ENCODE measurements around the gene ARHGEF35. TPM values are rescaled to one million over a fixed set of nuclear protein-coding genes. Genes with fewer than 3 reads are reported as not detected.
"Not testable (repeated sequence)": the region's sequence is repeated elsewhere in the genome, so short reads cannot be mapped to it uniquely, and the experiment has no call there.

The ARHGEF35 gene
- 0.86 TPM for polyA plus RNA-seq

DNA sequence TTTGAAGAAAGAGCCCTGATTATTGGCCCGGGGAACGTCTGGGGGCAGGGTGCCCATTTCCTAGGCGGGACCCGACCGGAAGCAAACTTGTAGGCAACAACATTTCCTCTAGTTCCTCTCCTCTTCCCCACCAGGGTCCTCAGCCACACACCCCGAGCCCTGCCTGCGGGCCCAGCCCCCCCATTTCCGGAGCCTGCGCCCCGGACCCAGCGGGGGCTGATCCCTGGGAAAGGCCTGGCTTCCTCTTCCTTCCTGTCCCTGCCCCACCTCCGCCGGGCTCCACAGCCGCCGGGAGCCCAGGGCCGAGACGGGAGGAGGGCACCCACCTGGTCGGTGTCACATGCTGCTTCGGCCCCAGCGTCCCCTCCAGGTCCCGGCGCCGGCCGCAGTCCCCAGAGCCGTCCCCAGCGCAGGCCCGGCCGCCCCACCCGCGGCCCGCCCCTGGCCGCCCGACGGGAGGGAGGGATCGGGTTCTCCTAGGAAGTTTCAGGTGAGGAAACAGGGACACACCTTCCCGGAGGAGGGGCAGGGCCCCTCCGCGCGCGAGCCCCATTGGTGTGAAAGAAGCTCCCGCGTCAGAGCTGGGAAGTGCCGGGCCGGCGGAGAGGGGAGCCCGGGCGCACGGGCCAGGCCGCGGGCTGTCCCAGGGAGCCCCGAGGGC is at the start of gene ARHGEF35:
Gene ARHGEF35 (minus strand): TSS at position 622 of the 661 bp plus-strand sequence. CDS start 7,450 bp downstream, outside the sequence.
- not testable (repeated sequence) for H3K27ac Mint-ChIP-seq, H3K9me3 Mint-ChIP-seq, H3K4me1 Mint-ChIP-seq, H3K27me3 Mint-ChIP-seq, H3K36me3 Mint-ChIP-seq
- peak within 1 kb of the TSS; percentile 26 to 68 (median 52) for H3K4me3 Mint-ChIP-seq

GRCh38 chr7:144245372-144245771 is 49.7 kb upstream of the ARHGEF35 start:
- H3K4me3 Mint-ChIP-seq, H3K27me3 Mint-ChIP-seq, H3K9me3 Mint-ChIP-seq, H3K4me1 Mint-ChIP-seq, H3K27ac Mint-ChIP-seq, H3K36me3 Mint-ChIP-seq: not testable (repeated sequence)

GRCh38 chr7:144239365-144239764 is 43.7 kb upstream of the ARHGEF35 start, which contains the start of gene OR2A42:
OR2A42 (minus strand) TSS chr7:144239605; CDS start chr7:144232843, 6,762 bp downstream.
- H3K4me1 Mint-ChIP-seq, H3K27me3 Mint-ChIP-seq, H3K27ac Mint-ChIP-seq, H3K4me3 Mint-ChIP-seq, H3K9me3 Mint-ChIP-seq, H3K36me3 Mint-ChIP-seq: not testable (repeated sequence)

- not testable (repeated sequence) for H3K9me3 Mint-ChIP-seq, H3K27me3 Mint-ChIP-seq, H3K27ac Mint-ChIP-seq, H3K36me3 Mint-ChIP-seq, H3K4me3 Mint-ChIP-seq, H3K4me1 Mint-ChIP-seq
These were observed 43.0 kb upstream of the ARHGEF35 start for GRCh38 chr7:144238530-144239082.

- not testable (repeated sequence) for H3K36me3 Mint-ChIP-seq, H3K4me1 Mint-ChIP-seq
These were observed 37.4 kb upstream of the ARHGEF35 start for GRCh38 chr7:144233039-144233438.

DNA sequence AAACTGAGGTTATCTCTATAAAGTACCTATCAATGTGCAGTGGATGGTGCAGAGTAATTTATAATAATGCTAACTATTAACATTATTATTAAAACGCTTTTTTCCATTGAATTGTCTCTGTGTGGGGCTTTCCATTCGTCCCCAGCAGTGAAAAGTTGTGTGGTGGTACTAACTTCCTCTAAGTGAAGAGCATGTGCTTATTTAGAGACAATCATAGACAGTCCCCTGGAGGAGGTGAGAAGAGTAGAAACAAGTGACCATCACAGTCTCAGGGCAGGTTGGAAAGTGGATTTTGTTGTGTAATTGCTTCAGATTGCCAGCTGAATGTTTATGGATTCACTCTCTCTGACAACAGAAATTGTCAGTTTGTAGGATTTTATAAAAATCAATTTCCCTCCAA is 35.4 kb upstream of the ARHGEF35 start:
- not testable (repeated sequence) for H3K27me3 Mint-ChIP-seq, H3K27ac Mint-ChIP-seq, H3K4me3 Mint-ChIP-seq, H3K9me3 Mint-ChIP-seq, H3K36me3 Mint-ChIP-seq, H3K4me1 Mint-ChIP-seq

More at GRCh38 chr7:144233039-144233438, 37.4 kb upstream of the ARHGEF35 start:
- not testable (repeated sequence) for H3K27me3 Mint-ChIP-seq, H3K27ac Mint-ChIP-seq, H3K9me3 Mint-ChIP-seq, H3K4me3 Mint-ChIP-seq

- not testable (repeated sequence) for H3K4me3 Mint-ChIP-seq, H3K4me1 Mint-ChIP-seq, H3K9me3 Mint-ChIP-seq, H3K36me3 Mint-ChIP-seq, H3K27ac Mint-ChIP-seq, H3K27me3 Mint-ChIP-seq
These were observed 33.2 kb upstream of the ARHGEF35 start for GRCh38 chr7:144228810-144229209.

- H3K27ac Mint-ChIP-seq, H3K4me3 Mint-ChIP-seq: not testable (repeated sequence)
These were observed 31.2 kb upstream of the ARHGEF35 start for GRCh38 chr7:144226866-144227265.

DNA sequence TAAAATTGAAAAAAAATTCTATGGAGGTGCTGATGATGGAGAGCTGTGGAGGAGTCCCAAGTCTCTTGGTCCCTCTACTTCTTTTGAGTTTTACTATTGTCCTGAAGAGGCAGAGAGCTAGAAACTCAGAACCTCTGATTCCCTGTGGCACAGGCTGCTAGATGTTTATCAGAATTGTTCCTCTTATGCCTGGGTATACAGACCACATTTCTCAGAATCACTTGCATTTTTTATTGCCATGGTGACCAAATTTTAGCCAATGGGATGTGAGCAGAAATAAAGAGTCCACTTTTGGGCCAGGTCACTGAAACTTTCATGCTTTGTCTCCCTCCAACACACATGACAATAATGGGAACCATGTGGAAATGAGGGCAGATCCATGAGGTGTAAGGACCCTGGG is 28.0 kb upstream of the ARHGEF35 start:
- H3K36me3 Mint-ChIP-seq, H3K4me1 Mint-ChIP-seq, H3K9me3 Mint-ChIP-seq, H3K4me3 Mint-ChIP-seq, H3K27me3 Mint-ChIP-seq, H3K27ac Mint-ChIP-seq: not testable (repeated sequence)

More at GRCh38 chr7:144226866-144227265, 31.2 kb upstream of the ARHGEF35 start:
- H3K27me3 Mint-ChIP-seq, H3K36me3 Mint-ChIP-seq, H3K9me3 Mint-ChIP-seq, H3K4me1 Mint-ChIP-seq: not testable (repeated sequence)

GRCh38 chr7:144220531-144220930 is 24.9 kb upstream of the ARHGEF35 start:
- H3K9me3 Mint-ChIP-seq, H3K36me3 Mint-ChIP-seq, H3K4me1 Mint-ChIP-seq, H3K27me3 Mint-ChIP-seq, H3K27ac Mint-ChIP-seq, H3K4me3 Mint-ChIP-seq: not testable (repeated sequence)

GRCh38 chr7:144219149-144219548 is 23.5 kb upstream of the ARHGEF35 start:
- not testable (repeated sequence) for H3K4me1 Mint-ChIP-seq, H3K36me3 Mint-ChIP-seq, H3K27me3 Mint-ChIP-seq, H3K27ac Mint-ChIP-seq, H3K4me3 Mint-ChIP-seq, H3K9me3 Mint-ChIP-seq

DNA sequence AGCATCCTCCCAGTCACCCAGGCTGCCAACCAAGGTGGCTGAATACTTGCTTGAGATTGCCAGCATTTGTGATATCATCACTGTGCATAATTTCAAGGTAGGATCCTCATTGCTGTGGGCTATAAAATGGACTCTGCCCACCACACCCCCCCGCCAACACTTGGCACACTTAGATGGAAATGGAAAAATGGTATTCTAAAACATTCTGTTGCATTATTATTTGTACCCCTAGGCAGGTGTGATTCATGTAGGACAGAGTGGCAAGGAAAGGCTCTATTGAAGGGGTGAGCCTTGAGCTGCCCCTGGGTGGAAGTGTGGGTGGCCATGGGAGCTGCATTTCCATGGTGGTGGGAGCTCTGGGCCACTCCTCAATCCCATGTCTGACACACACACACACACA is 22.9 kb upstream of the ARHGEF35 start:
- not testable (repeated sequence) for H3K4me3 Mint-ChIP-seq, H3K27me3 Mint-ChIP-seq, H3K27ac Mint-ChIP-seq, H3K4me1 Mint-ChIP-seq, H3K36me3 Mint-ChIP-seq, H3K9me3 Mint-ChIP-seq

DNA sequence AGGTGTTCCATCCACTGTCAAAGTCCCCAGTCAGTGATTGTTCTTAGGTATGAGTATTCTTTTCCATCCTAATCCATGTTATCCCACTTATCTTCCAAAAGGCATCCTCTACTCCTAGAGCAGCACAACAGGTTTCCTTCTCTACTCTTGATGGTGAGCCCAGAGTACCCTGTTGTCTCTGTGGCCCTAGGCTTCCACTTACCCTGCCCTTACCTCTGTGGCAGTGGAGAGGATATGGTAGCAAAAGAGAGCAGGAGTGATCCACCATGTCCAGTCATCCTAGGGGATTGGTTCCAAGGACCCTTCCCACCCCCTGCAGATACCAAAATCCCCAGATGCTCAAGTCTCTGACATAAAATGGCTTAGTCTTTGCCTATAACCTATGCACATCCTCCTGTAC is 21.6 kb upstream of the ARHGEF35 start:
- not testable (repeated sequence) for H3K27ac Mint-ChIP-seq

GRCh38 chr7:144205306-144205705 is 9.7 kb upstream of the ARHGEF35 start:
- not testable (repeated sequence) for H3K36me3 Mint-ChIP-seq, H3K4me3 Mint-ChIP-seq, H3K9me3 Mint-ChIP-seq, H3K4me1 Mint-ChIP-seq, H3K27ac Mint-ChIP-seq, H3K27me3 Mint-ChIP-seq

More for the DNA sequence above, 21.6 kb upstream of the ARHGEF35 start:
- H3K4me3 Mint-ChIP-seq, H3K36me3 Mint-ChIP-seq, H3K4me1 Mint-ChIP-seq, H3K9me3 Mint-ChIP-seq, H3K27me3 Mint-ChIP-seq: not testable (repeated sequence)

DNA sequence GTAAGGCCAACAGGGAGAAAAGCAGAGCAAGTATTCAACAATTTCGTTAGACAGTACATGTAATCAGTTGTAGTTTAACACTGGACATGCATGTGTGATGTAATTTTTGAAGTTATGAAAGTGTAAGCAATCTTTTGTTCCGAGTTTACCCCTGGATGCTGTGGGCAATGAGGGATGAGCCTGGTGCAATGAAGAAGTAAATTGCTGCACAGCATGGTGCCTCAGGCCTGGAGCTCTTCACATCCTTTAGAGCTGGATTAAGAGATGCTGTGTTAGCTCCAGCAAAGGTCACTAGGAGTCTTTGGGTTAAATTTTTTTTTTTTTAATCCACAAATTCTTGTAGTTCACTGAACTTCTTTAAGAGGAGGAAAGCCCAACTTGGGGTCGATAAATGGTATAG is 7.5 kb upstream of the ARHGEF35 start:
- not testable (repeated sequence) for H3K4me3 Mint-ChIP-seq, H3K27ac Mint-ChIP-seq

GRCh38 chr7:144201978-144202377 is 6.3 kb upstream of the ARHGEF35 start:
- not testable (repeated sequence) for H3K4me1 Mint-ChIP-seq, H3K27me3 Mint-ChIP-seq, H3K27ac Mint-ChIP-seq, H3K4me3 Mint-ChIP-seq, H3K36me3 Mint-ChIP-seq, H3K9me3 Mint-ChIP-seq

More for the DNA sequence above, 7.5 kb upstream of the ARHGEF35 start:
- H3K9me3 Mint-ChIP-seq, H3K4me1 Mint-ChIP-seq, H3K27me3 Mint-ChIP-seq, H3K36me3 Mint-ChIP-seq: not testable (repeated sequence)

- not testable (repeated sequence) for H3K4me3 Mint-ChIP-seq, H3K9me3 Mint-ChIP-seq, H3K27ac Mint-ChIP-seq, H3K4me1 Mint-ChIP-seq, H3K27me3 Mint-ChIP-seq, H3K36me3 Mint-ChIP-seq
These were observed 3.3 kb upstream of the ARHGEF35 start for GRCh38 chr7:144198934-144199333.

All from IgD-negative memory B cell (primary cell).